Mammary epithelial cell (primary cell): ENCODE results near the gene SUSD1.

Experiments
- CTCF ChIP-seq, 2 donors: IDR thresholded peaks in 1 of 2; conservative IDR thresholded peaks in 1 of 2; 2 replicates each; pipeline ENCODE4 v1.5.1; 2011 to 2012; ENCODE audit warnings: inconsistent platforms in 2 of 2, low read length in 2 of 2, mild to moderate bottlenecking in 2 of 2, control low read depth in 1 of 2, low read depth in 1 of 2; ENCODE audit not compliant: insufficient read depth in 1 of 2; ENCODE audit errors: extremely low read depth in 1 of 2
- EZH2 ChIP-seq: IDR thresholded peaks from 2 replicates; pipeline ENCODE4 v1.6.1; 2012; ENCODE audit warnings: low read length, inconsistent platforms, borderline replicate concordance

GRCh38 chr9:112140936-112141335, 34.2 kb downstream of the SUSD1 start:
- TF ChIP-seq CTCF (conservative IDR thresholded peaks at IDR 0.05 in 1 of 2, IDR thresholded peaks at IDR 0.05 in 1 of 2; ENCODE audit: extremely low read depth in 1 of 2, insufficient read depth in 1 of 2, low read depth in 1 of 2, low read length in 2 of 2): no peak
- no peak for TF ChIP-seq EZH2
